ENCODE data around the gene COL23A1.

Gene COL23A1

GRCh38 chr5:178346607-178347334 lies 243.4 kb downstream of the COL23A1 start:
- peak in 24 of 51 donors; percentile 7 to 78 (median 38) for DNase-seq

DNA sequence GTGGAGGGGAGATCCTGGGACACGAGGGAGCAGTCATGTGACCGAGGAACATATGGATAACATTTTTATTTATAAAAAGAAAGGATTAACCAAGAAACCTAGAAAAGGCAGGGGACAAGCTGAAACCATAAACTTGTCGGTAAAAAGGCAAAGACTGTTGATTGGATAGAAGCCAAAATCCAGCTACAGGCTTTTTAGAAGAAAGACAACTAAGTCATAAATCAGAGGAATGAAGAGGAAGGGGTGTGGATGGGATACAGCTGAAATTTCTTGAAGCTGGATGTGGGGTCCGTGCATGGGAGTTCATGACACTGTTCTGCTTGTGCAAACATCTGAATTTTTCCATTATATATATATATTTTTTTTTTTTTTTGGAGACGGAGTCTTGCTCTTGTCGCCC lies 246.9 kb downstream of the COL23A1 start:
- DNase-seq = no peak

GRCh38 chr5:178341851-178342140 lies 248.4 kb downstream of the COL23A1 start:
- DNase-seq = no peak

GRCh38 chr5:178341091-178341850 lies 248.9 kb downstream of the COL23A1 start:
- no peak for DNase-seq

DNA sequence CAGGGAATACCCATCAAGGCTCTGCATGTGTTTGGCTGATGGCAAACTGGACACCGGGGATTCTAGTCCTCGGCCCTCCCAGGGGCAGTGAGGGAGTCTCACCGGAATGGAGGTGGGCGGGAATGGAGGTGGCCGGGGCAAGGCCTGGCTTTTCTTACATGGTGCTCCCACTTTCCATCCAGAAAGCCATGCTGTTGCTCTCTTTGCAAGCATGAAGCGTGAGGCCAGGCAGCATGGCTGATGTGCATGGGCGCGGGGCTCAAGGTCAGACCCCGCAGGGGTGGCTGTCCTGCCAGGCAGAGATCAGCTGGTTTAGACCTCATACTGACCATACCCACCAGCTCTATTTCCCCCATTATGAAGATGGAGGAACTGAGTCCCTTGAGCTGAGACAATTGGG lies 249.6 kb downstream of the COL23A1 start:
- DNase-seq = no peak

- DNase-seq = no peak
These were observed 250.0 kb downstream of the COL23A1 start for GRCh38 chr5:178340187-178340586.

DNA sequence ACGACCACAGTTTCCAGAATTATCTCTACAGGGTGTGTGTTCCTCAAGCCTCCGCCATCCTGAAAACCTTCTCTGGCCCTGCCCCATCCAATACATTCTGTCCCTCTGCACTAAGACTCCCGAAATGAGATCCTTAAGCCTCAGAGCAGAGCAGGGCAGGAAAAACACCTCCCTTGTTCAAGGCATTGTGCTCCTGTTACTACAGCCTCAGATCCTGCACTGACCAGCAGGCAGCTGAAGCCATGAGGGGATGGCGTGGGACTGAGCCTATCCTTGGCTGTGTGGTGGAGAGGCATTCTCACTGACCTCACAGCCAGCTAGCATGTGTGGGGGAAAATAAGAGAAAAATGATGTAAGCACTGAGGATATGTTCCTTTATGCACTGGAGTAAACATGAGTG lies 250.9 kb downstream of the COL23A1 start:
- DNase-seq = no peak

DNA sequence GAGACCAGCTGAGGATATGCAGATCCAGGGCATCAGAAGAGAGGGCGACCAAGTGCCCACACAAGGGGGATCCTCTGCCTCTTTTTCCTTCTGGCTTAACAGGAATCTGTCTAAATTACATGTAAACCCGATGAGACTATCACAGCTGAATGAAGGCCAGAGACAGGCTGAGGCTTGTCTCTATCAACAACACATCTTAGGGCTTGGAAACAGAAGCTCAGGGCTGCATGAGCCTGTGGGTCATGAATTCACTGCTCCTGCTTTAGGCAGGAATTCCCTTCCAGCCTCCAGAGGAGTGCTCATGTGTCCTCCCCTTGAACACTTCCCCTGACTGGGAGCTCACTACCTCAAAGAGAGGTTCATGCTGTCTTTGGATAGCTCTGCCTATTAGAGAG lies 251.4 kb downstream of the COL23A1 start:
- DNase-seq = no peak

- no peak for DNase-seq
These were observed 252.0 kb downstream of the COL23A1 start for GRCh38 chr5:178338126-178338749.

GRCh38 chr5:178337334-178337741 lies 252.9 kb downstream of the COL23A1 start:
- no peak for DNase-seq

DNA sequence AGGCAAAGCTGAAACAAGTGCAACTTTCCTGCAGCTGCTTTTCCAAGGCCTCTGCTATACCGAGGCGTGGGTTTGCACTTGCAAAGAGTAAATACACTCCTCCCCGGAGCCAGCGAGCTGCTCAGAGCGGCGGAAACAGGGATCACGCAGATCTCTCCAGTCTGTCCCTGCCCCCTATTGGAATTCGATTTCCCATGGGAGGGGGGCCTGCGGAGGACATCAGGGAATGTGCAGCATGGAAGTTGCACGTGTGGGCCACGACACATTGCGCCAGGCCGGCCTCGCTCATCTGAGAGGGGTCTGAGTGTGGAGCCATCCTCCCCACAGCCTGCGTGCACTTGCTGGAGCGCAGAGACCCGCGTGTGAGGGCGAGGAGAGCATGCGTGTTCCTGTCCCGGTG lies 253.3 kb downstream of the COL23A1 start:
- DNase-seq = no peak

- DNase-seq = no peak
These were observed 254.7 kb downstream of the COL23A1 start for GRCh38 chr5:178335302-178336030.

DNA sequence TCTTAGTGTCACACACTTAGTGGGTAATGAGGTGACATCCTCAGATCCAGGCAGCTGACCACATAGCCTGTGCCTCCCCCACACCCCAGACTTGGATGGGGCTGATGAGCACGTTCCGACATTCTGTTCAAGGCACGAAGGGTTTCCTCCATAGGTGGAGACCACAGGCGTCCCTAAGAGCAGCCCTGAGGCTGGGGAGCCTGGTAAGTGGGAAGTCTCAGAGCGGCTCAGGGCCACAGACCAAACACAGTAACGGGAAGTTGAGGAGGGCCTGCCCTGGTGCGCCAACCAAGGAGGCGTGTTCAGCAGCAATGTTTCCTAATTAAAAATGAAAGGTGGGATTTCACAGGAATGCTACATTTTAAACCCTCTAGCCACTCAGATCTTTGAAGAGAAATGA lies 255.3 kb downstream of the COL23A1 start:
- no peak for DNase-seq

DNA sequence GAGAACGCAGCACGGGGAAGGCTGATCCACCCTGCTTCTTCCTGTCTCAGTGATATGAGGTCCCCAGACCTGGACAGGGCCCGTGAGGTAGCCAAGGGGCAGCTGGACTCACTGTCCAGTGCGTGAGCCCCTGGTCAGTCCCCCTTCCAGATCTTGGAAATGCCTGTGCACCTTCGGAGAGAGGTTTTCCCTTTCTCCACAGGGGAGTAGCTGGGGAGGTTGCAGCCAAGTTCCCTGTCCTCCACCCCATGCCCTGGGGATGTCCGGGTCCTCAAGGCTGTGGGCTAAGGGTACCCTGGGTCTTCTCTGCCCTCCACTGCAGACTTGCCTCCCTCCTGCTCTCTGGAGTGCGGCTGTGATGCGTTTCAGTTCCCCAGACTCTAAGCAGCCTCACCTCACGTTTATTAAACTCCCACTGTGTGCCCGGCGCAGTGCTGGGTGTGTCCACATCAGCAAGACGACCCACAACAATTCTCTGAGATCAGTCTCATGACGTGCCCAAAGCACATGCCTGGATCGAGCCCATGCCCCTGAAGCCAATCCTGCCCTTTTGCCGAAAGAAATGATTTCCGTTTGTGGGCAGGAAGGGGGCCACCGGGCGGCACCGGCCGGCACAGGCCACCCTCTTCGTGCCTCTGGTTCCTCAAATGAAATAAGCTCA lies 256.2 kb downstream of the COL23A1 start:
- no peak for DNase-seq

DNA sequence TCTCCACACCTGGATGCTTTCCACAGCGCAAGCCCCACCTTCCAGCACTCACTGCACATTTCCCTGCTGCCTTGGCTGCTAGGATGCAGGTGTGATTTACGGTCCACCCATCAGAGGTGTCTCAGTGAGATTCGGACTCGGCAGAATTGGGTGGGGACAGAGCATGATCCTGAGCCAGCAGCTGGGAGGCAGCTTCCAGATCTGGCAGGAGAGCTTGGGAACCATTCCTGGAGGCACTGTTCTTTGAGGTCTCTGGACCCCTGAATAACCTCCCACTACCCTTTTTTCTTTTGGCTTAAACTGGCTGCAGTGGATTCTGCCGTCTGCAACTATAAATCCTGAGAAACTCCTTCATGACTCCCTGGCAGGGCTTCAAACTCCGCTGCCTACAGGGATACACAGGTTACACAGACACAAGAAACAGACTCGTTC lies 258.0 kb downstream of the COL23A1 start:
- DNase-seq = no peak

- peak in 49 of 51 donors; percentile 14 to 94 (median 73) for DNase-seq
These were observed 258.6 kb downstream of the COL23A1 start for GRCh38 chr5:178331491-178331996.

GRCh38 chr5:178330791-178331404 lies 259.3 kb downstream of the COL23A1 start:
- peak in 8 of 51 donors; percentile 24 to 41 (median 31) for DNase-seq

- DNase-seq = no peak
These were observed 261.1 kb downstream of the COL23A1 start for GRCh38 chr5:178328826-178329730.

GRCh38 chr5:178327931-178328711 lies 262.1 kb downstream of the COL23A1 start:
- no peak for DNase-seq
